HUDEP-2 (cell line): ENCODE results near the gene MICAL1.
"Not testable (repeated sequence)": the region's sequence is repeated elsewhere in the genome, so short reads cannot be mapped to it uniquely, and the experiment has no call there.

Source experiments
- DNase-seq, 76 experiments: peaks; one replicate each; lab custom pipeline; 2025; ENCODE audit not compliant: unreplicated experiment in 76 of 76; lab: John Stamatoyannopoulos, UW

The MICAL1 gene

DNA sequence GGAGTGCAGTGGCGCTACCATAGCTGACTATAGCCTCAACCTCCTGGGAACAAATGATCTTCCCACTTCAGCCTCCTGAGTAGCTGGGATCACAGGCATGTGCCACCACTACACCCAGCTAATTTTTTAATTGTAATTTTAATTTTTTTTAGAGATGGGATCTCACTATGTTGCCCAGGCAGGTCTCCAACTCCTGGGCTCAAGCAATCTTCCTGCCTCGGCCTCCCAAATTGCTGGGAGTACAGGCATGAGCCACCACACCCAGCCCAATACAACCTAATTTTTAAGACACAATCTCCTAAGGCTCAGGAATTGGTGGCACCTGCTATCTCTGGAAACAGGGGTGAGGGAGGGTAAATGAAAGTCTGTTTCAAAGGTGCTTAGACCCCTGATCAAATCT is 21.6 kb upstream of the MICAL1 start:
- DNase-seq: no peak

- DNase-seq: no peak
Observed at GRCh38 chr6:109475625-109476024, 20.1 kb upstream of the MICAL1 start.

GRCh38 chr6:109474995-109475394 is 19.4 kb upstream of the MICAL1 start:
- no peak for DNase-seq

DNA sequence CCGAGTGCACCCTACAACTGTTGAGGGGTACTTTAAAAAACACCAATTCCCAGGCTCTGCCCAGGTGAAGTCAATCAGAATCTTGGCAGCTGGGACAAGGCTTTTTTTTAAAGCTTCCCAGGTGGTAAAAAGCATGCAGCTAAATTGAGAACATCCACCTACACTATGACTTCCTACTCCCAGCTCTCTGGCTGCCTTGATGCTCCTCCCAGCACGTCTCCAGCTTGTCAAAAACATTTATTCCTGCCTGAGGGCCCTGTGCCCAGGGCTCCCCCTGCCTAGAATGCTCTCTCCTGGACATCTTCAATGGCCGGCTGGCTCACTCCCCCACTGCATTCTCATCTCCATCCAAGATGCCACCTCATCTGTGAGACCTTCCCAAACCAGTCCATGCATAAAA is 17.5 kb upstream of the MICAL1 start:
- no peak for DNase-seq

- no peak for DNase-seq
Observed at GRCh38 chr6:109472132-109472995, 16.8 kb upstream of the MICAL1 start.

DNA sequence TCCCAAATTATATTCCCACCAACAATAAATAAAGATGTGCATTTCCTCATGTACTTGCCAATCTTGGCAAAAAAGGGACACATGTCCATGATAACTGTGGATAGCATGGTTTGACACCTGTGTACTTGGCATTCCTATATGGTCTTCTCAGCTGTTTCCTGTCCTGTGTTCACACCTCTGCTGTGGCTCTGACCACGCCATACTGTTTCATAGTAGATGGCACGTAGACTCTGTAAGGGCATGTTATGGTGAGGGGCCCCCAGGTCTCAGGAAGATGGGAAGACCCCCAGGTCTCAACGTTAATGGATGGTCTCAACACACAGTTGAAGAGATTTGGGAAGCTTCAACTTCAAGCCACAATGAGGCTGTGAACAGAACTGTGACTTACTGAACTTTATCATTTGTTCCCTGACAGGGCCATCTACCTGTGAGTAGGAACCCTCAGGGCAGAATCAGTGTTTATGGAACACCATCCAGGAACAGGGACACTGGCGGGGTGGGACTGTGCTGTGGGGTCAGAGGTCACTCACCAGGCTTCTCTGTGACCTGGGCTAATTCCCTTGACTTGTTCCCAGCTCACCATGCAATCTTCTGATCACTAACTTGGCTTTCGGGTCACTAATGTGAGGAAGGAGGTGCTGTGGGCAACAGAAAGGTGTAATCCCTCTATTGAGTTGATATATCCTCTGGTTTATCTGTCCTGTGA is 15.7 kb upstream of the MICAL1 start:
- DNase-seq: no peak

DNA sequence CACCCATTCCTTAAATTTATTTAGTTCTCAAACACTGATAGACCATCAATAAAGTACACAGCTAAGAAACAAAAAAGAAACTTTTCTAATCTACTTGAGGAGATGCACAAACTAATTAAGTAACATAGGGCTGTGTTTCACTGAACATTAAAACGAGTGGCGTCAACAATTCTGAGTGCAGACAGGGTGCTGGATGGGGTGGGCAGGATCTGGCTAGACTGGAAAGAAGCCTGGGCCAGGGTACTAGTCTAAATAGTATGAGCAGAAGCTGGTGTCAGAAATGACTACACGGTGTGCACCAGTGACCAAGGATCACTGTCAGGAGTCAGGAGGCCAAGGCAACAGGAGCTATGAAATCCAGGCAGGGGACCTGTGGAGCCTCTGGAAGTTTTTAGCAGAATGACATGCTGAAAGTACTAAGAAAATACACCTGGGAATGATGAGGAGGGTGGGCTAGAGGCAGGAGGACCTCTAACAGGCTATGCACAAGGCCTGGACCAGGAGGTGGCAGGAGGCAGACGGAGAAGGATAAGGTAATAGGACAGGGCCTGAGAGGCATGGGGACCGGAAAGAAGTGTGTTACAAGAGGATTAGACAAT is 14.1 kb upstream of the MICAL1 start:
- DNase-seq: no peak

GRCh38 chr6:109467696-109468095 is 12.1 kb upstream of the MICAL1 start:
- DNase-seq: no peak

DNA sequence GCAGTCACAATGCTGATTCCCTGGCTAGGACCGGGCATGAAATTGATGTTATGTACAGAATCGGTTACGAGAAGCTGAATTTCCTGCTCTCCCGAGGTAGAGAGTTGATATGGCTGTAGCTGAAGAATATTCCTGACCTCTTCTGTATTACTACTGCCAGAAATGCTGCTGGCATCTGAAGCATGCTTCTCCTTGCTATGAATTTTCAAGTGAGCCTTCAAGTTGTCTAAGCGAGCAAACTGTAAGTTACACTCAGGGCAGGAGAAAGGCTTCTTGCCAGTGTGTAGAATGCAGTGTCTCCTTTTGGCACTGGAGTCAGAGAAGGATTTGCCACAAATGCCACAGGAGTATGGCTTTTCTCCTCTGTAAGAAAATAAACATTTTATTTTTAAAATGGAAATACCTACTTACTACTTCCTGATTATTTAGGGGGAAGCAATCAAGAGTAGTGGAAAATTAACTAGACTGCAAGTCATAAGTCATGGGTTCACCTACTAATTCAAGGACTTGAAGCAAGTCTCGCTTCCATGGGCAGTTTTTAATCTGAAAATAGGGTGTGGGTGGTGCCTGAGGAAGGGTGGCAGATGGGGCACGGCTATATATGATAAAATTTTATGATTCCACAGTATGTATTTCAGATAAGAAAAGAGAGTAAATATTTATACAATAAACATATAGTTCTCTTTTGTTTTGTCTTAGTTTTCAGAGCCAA is 10.8 kb upstream of the MICAL1 start:
- DNase-seq: peak in 20 of 76 experiments; percentile 13 to 61 (median 38)

- no peak for DNase-seq
Observed at GRCh38 chr6:109465772-109466171, 10.2 kb upstream of the MICAL1 start.

- DNase-seq: no peak
Observed at GRCh38 chr6:109461733-109462526, 6.4 kb upstream of the MICAL1 start.

DNA sequence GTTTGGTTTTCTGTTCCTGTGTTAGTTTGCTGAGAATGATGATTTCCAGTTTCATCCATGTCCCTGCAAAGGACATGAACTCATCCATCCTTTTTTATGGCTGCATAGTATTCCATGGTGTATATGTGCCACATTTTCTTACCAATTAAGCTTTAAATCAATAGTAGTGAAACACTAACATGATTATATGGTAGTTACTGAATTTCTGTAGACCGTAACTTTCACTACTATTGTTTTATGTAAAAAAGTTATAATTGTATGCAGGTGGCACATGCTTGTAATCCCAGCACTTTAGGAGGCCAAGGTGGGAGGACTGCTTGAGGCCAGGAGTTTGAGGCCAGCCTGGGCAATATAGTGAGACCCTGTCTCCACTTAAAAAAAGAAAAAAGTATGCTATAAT is 5.6 kb upstream of the MICAL1 start:
- DNase-seq: not testable (repeated sequence)

DNA sequence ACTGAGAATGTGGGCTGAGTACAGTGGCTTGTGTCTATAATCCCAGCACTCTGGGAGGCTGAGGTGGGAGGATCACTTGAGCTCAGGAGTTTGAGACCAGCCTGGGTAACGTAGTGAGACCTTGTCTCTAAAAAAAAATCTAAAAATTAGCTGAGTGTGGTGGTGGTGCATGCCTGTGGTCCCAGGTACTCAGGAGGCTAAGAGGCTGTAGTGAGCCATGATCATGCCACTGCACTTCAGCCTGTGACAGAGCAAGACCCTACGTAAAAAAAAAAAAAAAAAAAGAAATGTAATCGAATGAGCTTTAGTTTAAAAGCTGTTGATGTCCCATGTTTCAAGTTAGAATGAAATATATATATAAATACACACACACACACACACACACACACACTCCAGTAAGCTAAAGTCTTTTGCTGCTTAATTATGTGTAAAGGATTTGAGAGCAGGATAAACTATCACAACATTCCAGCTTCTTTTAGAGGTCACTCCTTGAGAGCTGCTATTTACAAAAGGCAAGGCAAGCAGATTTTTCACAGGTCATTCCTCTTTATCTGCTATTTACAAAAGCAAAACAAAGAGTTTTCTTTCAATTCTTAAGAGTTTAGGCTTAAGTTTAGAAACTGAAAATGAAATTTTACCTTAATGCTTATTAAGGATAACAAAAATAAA is 4.7 kb upstream of the MICAL1 start:
- DNase-seq: no peak

GRCh38 chr6:109458774-109459531 is 3.4 kb upstream of the MICAL1 start:
- DNase-seq: no peak

GRCh38 chr6:109457562-109457996 is 2.0 kb upstream of the MICAL1 start:
- no peak for DNase-seq

GRCh38 chr6:109456710-109457561 is 1.4 kb upstream of the MICAL1 start:
- peak in 5 of 76 experiments; percentile 12 to 41 (median 22) for DNase-seq

DNA sequence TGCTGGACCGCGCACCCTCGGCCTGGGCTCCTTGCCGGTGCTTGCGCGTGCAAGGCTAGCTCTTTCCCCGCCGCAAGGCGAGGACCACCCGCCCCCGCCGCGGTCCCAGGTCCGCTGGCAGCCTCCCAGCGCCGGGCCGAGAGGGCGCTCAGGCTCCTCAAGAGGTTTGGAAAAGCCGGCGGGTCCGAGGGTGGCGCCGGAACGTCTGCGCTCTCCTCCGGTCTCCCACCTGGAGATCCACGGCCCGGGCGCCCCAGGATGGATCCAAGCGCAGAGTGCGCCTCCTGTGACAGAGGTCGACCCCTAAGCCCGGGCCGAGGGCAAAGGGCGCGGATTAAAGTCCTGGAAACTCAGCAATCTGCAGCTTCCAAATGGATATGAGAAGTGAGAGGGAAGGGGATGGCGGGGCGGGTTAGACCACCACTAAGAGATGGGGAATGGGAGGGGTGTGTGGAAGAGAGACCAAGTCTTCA is 575 bp upstream of the MICAL1 start:
- DNase-seq: no peak
